Stomach (tissue), 4 donors: ENCODE results near the gene KY.

Experiments
- CTCF ChIP-seq, 7 experiments: fragments of 450-650 bp in 4 of 7; fragments of 200-600 bp in 3 of 7; sonication (generic) in 3 of 7; IDR thresholded peaks; one replicate each; pipeline ENCODE4 v1.5.1; 2016 to 2019; ENCODE audit warnings: antibody characterized with exemption in 7 of 7, control low read depth in 2 of 7, mild to moderate bottlenecking in 1 of 7
- EP300 ChIP-seq: sonication (generic); formaldehyde crosslinking; IDR thresholded peaks from one replicate; pipeline ENCODE4 v1.6.1; 2017; ENCODE audit warnings: antibody characterized with exemption

GRCh38 chr3:134562055-134562454 is 88.8 kb downstream of the KY start:
- no peak for TF ChIP-seq CTCF (IDR thresholded peaks at IDR 0.05)
- no peak for TF ChIP-seq EP300
